PFSK-1 (cell line): ENCODE results near the gene ARGLU1.
A peak's percentile ranks its signal among the peaks of the same experiment; 100 is the strongest.

Experiments
- FOXP2 ChIP-seq: optimal IDR thresholded peaks from 2 replicates; pipeline ENCODE3; 2011; ENCODE audit warnings: borderline replicate concordance, control low read depth, inconsistent platforms; ENCODE audit not compliant: insufficient read depth; ENCODE audit errors: extremely low read length, extremely low read depth
- POLR2AphosphoS5 ChIP-seq: IDR thresholded peaks from 2 replicates; pipeline ENCODE4 v1.6.1; 2012; ENCODE audit warnings: low read depth, mild to moderate bottlenecking, control low read depth, low read length, moderate library complexity
- REST ChIP-seq, 2 experiments: IDR thresholded peaks; 2 replicates each; pipeline versions ENCODE4 v1.6.1 to v1.8.0; 2011 to 2012; ENCODE audit warnings: low read depth in 2 of 2, low read length in 2 of 2, control low read depth in 1 of 2, inconsistent platforms in 1 of 2, mild to moderate bottlenecking in 1 of 2, moderate library complexity in 1 of 2; ENCODE audit not compliant: insufficient read depth in 1 of 2
- SIN3A ChIP-seq: IDR thresholded peaks from 2 replicates; pipeline ENCODE4 v1.6.1; 2012; ENCODE audit warnings: mild to moderate bottlenecking, low read length, moderate library complexity, borderline replicate concordance; ENCODE audit not compliant: insufficient read depth
- TAF1 ChIP-seq: IDR thresholded peaks from 2 replicates; pipeline ENCODE4 v1.6.1; 2012; ENCODE audit warnings: low read length, control low read depth, borderline replicate concordance; ENCODE audit not compliant: insufficient read depth

ARGLU1 gene

GRCh38 chr13:106533101-106533942, 34.6 kb downstream of the ARGLU1 start:
- no peak for TF ChIP-seq POLR2AphosphoS5
- TF ChIP-seq FOXP2 = peak; percentile 69
- no peak for TF ChIP-seq REST (IDR thresholded peaks at IDR 0.05; ENCODE audit: insufficient read depth in 1 of 2, low read depth in 2 of 2, low read length in 2 of 2)

GRCh38 chr13:106532111-106532929, 35.6 kb downstream of the ARGLU1 start:
- no peak for TF ChIP-seq TAF1
- no peak for TF ChIP-seq POLR2AphosphoS5
- no peak for TF ChIP-seq REST (IDR thresholded peaks at IDR 0.05; ENCODE audit: insufficient read depth in 1 of 2, low read depth in 2 of 2, low read length in 2 of 2)
- TF ChIP-seq FOXP2 = no peak
- no peak for TF ChIP-seq SIN3A

- no peak for TF ChIP-seq REST (IDR thresholded peaks at IDR 0.05; ENCODE audit: insufficient read depth in 1 of 2, low read depth in 2 of 2, low read length in 2 of 2)
- no peak for TF ChIP-seq TAF1
- TF ChIP-seq FOXP2 = no peak
- no peak for TF ChIP-seq SIN3A
- no peak for TF ChIP-seq POLR2AphosphoS5
Observed at GRCh38 chr13:106530980-106531481, 36.9 kb downstream of the ARGLU1 start.

- TF ChIP-seq SIN3A = no peak
- TF ChIP-seq TAF1 = no peak
- TF ChIP-seq FOXP2 = no peak
- TF ChIP-seq REST (IDR thresholded peaks at IDR 0.05; ENCODE audit: insufficient read depth in 1 of 2, low read depth in 2 of 2, low read length in 2 of 2) = no peak
- no peak for TF ChIP-seq POLR2AphosphoS5
Observed at GRCh38 chr13:106530171-106530851, 37.6 kb downstream of the ARGLU1 start.
